Activated CD4-positive, alpha-beta T cell treated with anti-CD3 and anti-CD28 coated beads, Interleukin-2, amount 50 U/mL, for 4 hours (primary cell): ENCODE data around the gene CCR5AS.
A peak's percentile ranks its signal among the peaks of the same experiment; 100 is the strongest.

ENCODE experiments used
- DNase-seq, 2 experiments: peaks; one replicate each; pipeline ENCODE4 v3.0.0-alpha.2; 2020

The CCR5AS gene

DNA sequence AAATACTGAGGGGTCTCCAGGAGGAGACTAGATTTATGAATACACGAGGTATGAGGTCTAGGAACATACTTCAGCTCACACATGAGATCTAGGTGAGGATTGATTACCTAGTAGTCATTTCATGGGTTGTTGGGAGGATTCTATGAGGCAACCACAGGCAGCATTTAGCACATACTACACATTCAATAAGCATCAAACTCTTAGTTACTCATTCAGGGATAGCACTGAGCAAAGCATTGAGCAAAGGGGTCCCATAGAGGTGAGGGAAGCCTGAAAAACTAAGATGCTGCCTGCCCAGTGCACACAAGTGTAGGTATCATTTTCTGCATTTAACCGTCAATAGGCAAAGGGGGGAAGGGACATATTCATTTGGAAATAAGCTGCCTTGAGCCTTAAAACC lies 31.6 kb downstream of the CCR5AS start:
- DNase-seq: no peak

- DNase-seq: no peak
Observed at GRCh38 chr3:46374755-46375154, 32.1 kb downstream of the CCR5AS start.

DNA sequence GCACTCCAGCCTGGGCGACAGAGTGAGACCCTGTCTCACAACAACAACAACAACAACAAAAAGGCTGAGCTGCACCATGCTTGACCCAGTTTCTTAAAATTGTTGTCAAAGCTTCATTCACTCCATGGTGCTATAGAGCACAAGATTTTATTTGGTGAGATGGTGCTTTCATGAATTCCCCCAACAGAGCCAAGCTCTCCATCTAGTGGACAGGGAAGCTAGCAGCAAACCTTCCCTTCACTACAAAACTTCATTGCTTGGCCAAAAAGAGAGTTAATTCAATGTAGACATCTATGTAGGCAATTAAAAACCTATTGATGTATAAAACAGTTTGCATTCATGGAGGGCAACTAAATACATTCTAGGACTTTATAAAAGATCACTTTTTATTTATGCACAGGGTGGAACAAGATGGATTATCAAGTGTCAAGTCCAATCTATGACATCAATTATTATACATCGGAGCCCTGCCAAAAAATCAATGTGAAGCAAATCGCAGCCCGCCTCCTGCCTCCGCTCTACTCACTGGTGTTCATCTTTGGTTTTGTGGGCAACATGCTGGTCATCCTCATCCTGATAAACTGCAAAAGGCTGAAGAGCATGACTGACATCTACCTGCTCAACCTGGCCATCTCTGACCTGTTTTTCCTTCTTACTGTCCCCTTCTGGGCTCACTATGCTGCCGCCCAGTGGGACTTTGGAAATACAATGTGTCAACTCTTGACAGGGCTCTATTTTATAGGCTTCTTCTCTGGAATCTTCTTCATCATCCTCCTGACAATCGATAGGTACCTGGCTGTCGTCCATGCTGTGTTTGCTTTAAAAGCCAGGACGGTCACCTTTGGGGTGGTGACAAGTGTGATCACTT lies 34.1 kb downstream of the CCR5AS start:
- no peak for DNase-seq

GRCh38 chr3:46371519-46372340 lies 35.1 kb downstream of the CCR5AS start:
- no peak for DNase-seq

DNA sequence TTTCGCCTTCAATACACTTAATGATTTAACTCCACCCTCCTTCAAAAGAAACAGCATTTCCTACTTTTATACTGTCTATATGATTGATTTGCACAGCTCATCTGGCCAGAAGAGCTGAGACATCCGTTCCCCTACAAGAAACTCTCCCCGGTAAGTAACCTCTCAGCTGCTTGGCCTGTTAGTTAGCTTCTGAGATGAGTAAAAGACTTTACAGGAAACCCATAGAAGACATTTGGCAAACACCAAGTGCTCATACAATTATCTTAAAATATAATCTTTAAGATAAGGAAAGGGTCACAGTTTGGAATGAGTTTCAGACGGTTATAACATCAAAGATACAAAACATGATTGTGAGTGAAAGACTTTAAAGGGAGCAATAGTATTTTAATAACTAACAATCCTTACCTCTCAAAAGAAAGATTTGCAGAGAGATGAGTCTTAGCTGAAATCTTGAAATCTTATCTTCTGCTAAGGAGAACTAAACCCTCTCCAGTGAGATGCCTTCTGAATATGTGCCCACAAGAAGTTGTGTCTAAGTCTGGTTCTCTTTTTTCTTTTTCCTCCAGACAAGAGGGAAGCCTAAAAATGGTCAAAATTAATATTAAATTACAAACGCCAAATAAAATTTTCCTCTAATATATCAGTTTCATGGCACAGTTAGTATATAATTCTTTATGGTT lies 35.9 kb downstream of the CCR5AS start, which contains the start of gene CCR5:
Gene CCR5, plus strand, starts transcription at position 108 of the 680 bp plus-strand sequence. CDS start 1,957 bp downstream, outside the sequence.
- no peak for DNase-seq

GRCh38 chr3:46369675-46370132 lies 37.2 kb downstream of the CCR5AS start:
- no peak for DNase-seq

- DNase-seq: no peak
Observed at GRCh38 chr3:46369151-46369550, 37.7 kb downstream of the CCR5AS start.

GRCh38 chr3:46368569-46368968 lies 38.3 kb downstream of the CCR5AS start:
- DNase-seq: peak; percentile 43 to 51

DNA sequence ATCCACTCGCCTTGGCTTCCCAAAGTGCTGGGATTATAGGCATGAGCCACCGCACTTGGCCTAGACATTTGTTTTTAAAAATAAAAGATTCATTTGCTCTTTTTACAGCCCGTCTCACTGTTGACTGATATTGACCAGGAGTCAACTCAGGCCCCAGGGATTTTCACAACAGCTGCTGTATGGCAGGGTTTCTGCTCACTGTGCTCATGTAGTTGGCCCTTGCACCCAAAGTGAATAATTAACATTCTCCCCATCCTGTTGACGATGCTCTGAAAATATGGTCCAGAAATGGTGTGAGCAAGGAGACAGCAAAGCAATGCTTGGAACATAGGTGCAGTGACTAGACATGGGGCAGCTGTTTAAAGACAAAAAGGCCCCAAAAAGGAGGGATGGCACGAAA lies 39.1 kb downstream of the CCR5AS start:
- no peak for DNase-seq

GRCh38 chr3:46365737-46366524 lies 40.9 kb downstream of the CCR5AS start:
- DNase-seq: no peak

- DNase-seq: no peak
Observed at GRCh38 chr3:46365041-46365440, 41.8 kb downstream of the CCR5AS start.

DNA sequence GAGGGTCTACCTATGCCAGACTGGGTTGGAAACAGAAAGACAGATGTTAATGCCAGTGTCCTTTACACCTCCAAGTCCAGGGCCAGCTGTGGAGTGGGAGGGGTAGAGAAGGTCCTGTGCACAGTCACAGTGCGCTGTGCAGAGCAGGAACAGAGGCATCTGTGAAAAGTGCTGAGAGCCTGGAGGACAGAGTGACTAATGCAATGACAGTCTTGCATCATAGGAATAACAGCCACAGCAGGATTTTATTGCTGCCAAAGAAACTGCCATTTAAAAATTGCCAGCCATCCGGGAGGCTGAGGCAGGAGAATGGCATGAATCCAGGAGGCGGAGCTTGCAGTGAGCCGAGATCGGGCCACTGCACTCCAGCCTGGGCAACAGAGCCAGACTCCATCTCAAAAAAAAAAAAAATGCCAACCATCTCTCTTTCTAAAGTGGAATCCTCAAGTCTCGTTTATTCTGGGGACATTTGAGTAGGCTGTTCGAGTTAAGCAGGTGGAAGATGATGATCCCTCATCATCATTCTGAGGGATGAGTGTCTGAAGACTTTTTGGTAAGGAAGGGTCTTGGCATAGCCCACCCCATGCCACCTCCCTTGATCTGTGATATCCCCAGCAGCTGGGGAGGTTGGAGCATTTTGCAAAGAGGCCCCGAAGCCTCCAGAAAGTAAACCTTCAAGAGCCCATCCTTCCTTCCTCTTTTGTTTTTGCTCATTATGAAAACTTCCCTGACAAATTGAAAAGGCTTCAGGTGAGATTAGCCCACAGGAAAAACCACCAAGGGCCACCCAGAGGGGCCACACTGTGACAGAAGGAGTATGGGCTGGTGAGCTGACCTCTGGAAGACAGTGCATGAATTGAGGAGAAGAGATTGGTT lies 45.2 kb downstream of the CCR5AS start:
- no peak for DNase-seq

DNA sequence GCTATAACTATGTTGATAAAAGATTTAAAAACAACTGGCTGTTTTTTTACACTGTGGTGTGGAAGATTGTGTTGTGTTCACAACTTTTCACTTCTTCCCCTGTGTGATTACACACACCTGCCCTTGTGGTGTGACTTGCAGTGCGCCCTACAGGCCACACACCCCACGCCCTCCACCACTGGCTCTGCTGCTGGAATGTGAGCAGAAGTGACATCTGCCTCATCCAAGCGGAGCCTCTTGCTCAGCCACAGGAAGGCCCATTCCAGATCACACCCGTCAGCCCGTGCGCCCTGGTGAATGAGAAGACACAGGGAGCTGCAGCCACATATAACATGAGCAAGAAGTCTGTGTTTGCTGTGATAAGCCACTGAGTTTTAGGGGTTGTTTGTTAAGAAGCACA lies 46.0 kb downstream of the CCR5AS start:
- DNase-seq: no peak

GRCh38 chr3:46359733-46360493 lies 47.0 kb downstream of the CCR5AS start:
- DNase-seq: no peak

GRCh38 chr3:46358466-46358865 lies 48.4 kb downstream of the CCR5AS start:
- no peak for DNase-seq

DNA sequence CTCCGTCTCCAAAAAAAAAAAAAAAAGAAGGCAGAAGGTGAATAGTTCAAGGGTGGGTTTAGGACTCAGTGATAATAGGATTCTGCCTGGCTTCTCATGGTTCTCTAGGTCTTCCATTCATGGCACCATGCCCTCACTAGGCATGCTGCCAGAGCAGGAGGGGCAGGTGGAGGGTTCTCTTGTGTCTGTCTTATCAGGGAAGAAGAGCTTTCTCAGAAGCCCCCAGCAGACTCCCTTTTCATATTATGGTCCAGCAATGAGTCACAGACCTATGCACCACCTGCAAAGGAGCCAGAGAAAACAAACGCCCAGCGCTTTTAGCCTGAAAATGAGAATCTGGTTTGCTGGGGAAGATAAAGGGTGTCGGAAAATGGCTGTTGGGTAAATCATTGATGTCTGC lies 50.0 kb downstream of the CCR5AS start:
- no peak for DNase-seq

- DNase-seq: no peak
Observed at GRCh38 chr3:46356276-46356675, 50.6 kb downstream of the CCR5AS start.

- no peak for DNase-seq
Observed at GRCh38 chr3:46354984-46355383, 51.9 kb downstream of the CCR5AS start.

DNA sequence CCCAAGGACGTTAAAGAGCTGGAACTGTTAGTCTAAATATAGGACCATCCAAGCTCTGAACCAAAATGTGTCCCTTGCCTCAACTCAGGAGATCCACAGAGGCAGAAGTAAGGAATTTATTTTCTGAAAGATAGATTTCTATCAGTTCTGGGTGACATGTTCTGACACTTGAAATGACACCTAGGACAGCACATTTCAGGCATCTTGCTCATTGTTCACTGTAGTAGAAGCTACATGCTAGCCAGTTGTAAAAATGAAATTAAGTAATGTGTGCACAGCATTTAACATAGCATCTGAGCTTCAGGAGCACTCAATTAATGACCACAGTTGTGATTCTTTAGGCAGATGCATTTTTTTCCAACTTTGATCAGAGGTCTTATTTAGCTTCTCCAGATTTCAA lies 52.4 kb downstream of the CCR5AS start:
- no peak for DNase-seq

- DNase-seq: peak; percentile 13 to 24
Observed at GRCh38 chr3:46353647-46354410, 53.0 kb downstream of the CCR5AS start, which contains the start of gene CCR2. Gene CCR2, plus strand, starts transcription at chr3:46354111. Its CDS starts 3,417 bp downstream, at chr3:46357528.
